ENCODE results near the gene FNIP1.
"Not testable (repeated sequence)": the region's sequence is repeated elsewhere in the genome, so short reads cannot be mapped to it uniquely, and the experiment has no call there.

The FNIP1 gene

GRCh38 chr5:131749723-131750470, 46.9 kb downstream of the FNIP1 start:
- DNase-seq = no peak

- DNase-seq = no peak
Observed at GRCh38 chr5:131749138-131749537, 47.7 kb downstream of the FNIP1 start.

- no peak for DNase-seq
Observed at GRCh38 chr5:131747180-131748105, 49.4 kb downstream of the FNIP1 start.

GRCh38 chr5:131746423-131746822, 50.4 kb downstream of the FNIP1 start:
- no peak for DNase-seq

- DNase-seq = no peak
Observed at GRCh38 chr5:131745703-131746102, 51.1 kb downstream of the FNIP1 start.

- DNase-seq = no peak
Observed at GRCh38 chr5:131745155-131745554, 51.7 kb downstream of the FNIP1 start.

GRCh38 chr5:131740477-131740876, 56.3 kb downstream of the FNIP1 start:
- DNase-seq = no peak

- no peak for DNase-seq
Observed at GRCh38 chr5:131735393-131735792, 61.4 kb downstream of the FNIP1 start.

GRCh38 chr5:131734939-131735338, 61.9 kb downstream of the FNIP1 start:
- DNase-seq = not testable (repeated sequence)

- not testable (repeated sequence) for DNase-seq
Observed at GRCh38 chr5:131729292-131729691, 67.5 kb downstream of the FNIP1 start.

GRCh38 chr5:131724089-131724488, 72.7 kb downstream of the FNIP1 start:
- not testable (repeated sequence) for DNase-seq

- DNase-seq = peak; percentile 54
Observed at GRCh38 chr5:131720714-131721113, 76.1 kb downstream of the FNIP1 start.

GRCh38 chr5:131719564-131719963, 77.3 kb downstream of the FNIP1 start:
- DNase-seq = no peak

- no peak for DNase-seq
Observed at GRCh38 chr5:131718487-131719014, 78.3 kb downstream of the FNIP1 start.

GRCh38 chr5:131717164-131717563, 79.7 kb downstream of the FNIP1 start:
- not testable (repeated sequence) for DNase-seq

- no peak for DNase-seq
Observed at GRCh38 chr5:131716650-131717049, 80.2 kb downstream of the FNIP1 start.

GRCh38 chr5:131710391-131710790, 86.4 kb downstream of the FNIP1 start:
- no peak for DNase-seq

- DNase-seq = no peak
Observed at GRCh38 chr5:131709043-131709442, 87.8 kb downstream of the FNIP1 start.

GRCh38 chr5:131706281-131706680, 90.5 kb downstream of the FNIP1 start:
- DNase-seq = no peak

GRCh38 chr5:131694926-131695325, 101.9 kb downstream of the FNIP1 start:
- DNase-seq = no peak

GRCh38 chr5:131693894-131694293, 102.9 kb downstream of the FNIP1 start:
- DNase-seq = no peak

- DNase-seq = no peak
Observed at GRCh38 chr5:131685516-131686171, 111.2 kb downstream of the FNIP1 start.

GRCh38 chr5:131684595-131684994, 112.2 kb downstream of the FNIP1 start:
- no peak for DNase-seq
